GM18526 (cell line): ENCODE measurements around the gene NRL.

Source experiments
- POLR2A ChIP-seq: IDR thresholded peaks from 3 replicates; pipeline ENCODE4 v1.6.1; 2011; ENCODE audit not compliant: insufficient read length; ENCODE audit errors: extremely low read depth

Gene NRL

GRCh38 chr14:24074625-24075484, 39.9 kb downstream of the NRL start:
- no peak for TF ChIP-seq POLR2A

DNA sequence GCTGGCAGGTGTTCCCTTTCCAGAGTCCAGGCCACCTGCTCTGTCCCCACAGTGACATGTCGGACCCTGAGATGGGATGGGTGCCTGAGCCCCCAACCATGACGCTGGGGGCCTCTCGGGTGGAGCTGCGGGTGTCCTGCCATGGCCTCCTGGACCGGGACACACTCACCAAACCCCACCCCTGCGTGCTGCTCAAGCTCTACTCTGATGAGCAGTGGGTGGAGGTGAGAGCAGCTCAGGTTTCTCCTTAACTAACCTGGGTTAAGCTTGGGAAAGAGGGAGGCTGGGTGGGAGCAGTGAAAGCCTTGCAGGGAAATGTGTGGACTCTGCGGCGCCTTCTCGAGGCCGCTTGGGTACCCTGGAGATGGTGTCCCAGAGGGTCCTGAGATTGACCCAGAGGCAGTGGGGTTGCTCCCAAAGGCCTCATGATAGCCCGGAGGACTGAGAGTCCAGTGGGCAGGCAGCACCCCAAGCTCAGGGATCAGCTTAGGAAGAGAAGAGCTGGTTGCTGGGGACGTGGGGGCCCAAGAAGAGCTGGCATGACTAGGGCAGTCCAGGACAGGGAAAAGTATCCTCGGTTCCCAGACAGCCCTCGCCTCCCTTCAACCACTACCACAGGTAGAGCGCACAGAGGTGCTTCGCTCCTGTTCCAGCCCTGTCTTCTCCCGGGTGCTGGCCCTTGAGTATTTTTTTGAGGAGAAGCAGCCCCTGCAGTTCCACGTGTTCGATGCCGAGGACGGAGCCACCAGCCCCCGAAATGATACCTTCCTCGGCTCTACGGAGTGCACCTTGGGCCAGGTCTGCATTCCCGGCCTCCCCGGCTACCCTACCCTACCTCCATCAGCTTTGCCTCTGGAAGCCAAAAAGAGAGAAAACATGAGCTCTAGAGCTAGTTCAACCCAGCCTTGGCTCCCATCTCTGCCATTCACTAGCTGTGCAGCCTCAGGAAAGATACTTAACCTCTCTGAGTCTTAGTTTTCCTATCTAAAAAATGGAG, 41.6 kb downstream of the NRL start:
- no peak for TF ChIP-seq POLR2A

GRCh38 chr14:24072436-24072835, 42.3 kb downstream of the NRL start:
- no peak for TF ChIP-seq POLR2A

GRCh38 chr14:24071836-24072430, 42.8 kb downstream of the NRL start:
- no peak for TF ChIP-seq POLR2A

DNA sequence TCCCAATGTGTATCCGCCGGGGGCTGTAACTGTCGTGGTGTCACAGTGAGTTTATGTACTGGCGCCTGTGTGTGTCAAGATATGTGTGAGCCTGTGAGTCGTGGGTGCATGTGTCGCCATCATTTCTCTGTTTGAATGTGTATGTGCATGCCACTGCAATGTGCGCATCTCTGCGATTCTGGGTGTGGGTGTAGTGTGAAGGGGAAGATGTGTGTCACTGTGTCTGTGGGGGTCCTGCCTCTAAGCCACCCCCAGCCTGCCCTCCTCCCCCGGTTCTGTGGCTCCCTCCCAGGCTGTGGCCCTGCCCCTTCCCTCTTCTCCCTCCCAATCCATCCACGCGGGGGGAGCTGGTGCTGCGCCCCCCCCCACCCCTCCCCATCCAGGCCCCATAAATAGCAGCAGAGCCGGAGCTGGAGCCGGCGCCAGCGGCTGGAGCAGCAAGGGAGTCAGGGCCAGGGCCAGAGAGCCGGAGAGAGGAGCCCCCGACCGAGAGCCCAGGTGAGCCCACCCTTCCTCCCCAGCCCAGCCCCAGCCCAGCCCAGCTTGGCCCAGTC, 43.5 kb downstream of the NRL start, which contains the start of gene CPNE6:
CPNE6 (plus strand) TSS at position 419 of the 554 bp plus-strand sequence. CDS start 1,375 bp downstream, outside the sequence.
- no peak for TF ChIP-seq POLR2A

- TF ChIP-seq POLR2A: no peak
Observed at GRCh38 chr14:24070285-24071143, 44.2 kb downstream of the NRL start.

DNA sequence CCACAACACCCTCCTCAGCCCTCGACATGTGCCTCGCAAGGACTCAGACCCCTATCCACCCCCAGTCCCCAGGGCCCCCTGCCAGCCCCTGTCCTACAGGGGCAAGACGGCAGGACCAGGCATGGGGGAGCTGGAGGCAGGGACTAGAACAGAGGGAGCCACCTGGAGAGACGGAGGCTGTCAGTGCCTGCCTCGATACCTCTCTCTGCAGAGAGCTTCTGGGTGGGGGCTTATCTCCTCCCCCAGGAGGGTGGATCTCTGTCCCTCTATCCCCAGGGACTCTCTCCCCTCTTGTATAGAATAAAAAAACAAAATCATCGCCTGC, 45.4 kb downstream of the NRL start:
- no peak for TF ChIP-seq POLR2A

- no peak for TF ChIP-seq POLR2A
Observed at GRCh38 chr14:24068711-24069410, 45.9 kb downstream of the NRL start.

DNA sequence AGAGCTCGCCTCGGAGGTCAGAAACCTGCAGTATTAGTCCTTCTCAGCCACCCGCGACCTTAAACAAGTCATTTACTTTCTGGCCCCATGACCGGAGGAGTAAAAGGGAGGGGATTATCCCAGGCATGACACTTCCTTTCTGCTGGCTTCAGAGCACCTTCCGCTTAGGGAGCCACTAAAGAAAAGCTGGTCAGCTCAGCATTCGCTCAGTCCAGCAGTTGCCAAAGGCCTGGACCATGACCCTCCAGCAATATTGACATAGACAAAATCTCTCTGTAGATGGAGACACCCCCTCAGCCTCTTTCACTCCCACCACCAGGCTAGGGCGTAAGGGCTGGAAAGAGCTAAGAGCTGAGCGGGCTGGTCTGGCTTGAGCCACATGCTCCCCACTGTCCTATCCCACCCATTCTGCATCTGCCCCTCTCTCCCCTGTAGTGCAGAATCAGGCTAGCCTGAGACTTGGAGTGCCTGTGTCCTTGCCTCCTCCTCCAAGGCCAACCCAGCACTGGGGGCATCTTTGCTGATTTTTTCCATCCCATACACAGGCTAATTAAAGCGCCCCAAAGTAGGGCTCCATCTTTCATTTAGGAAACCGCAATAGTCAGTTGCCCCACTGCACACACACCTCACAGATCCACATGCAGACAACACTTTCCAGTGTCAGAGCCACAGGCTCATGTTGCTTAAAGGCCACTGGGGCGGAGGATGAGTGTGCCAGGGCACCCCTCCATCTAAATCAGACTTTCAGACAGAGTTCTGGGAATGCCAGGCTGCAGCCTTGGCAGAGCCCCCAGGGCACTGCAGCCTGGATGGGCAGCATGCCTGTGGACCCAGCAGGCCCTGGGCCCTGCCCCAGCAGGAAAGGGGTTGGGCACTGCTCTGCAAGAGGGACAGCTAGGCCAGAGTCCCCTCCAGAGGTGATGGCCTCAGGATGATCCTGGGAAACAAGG, 47.3 kb downstream of the NRL start:
- TF ChIP-seq POLR2A: no peak

GRCh38 chr14:24066496-24067132, 48.1 kb downstream of the NRL start:
- TF ChIP-seq POLR2A: no peak

DNA sequence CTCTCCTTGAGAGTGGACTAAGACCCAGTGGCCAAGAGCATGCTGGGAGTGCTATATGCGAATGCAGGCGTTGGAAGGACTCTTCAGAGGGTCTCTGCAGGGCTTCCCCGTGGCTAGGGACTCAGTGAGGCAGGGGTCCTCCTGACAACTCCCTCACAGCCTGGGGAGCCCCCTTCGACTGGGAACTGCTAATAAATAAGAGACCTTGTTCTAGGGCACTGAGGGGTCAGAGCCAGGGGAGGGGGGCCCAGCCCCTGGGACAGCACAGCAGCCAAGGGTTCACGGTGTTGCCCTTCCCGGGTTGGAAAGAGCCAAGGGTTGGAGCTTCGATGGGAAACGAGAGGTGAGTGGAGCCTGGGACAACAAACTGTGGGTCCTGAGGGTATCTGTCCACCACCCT, 49.3 kb downstream of the NRL start:
- no peak for TF ChIP-seq POLR2A

DNA sequence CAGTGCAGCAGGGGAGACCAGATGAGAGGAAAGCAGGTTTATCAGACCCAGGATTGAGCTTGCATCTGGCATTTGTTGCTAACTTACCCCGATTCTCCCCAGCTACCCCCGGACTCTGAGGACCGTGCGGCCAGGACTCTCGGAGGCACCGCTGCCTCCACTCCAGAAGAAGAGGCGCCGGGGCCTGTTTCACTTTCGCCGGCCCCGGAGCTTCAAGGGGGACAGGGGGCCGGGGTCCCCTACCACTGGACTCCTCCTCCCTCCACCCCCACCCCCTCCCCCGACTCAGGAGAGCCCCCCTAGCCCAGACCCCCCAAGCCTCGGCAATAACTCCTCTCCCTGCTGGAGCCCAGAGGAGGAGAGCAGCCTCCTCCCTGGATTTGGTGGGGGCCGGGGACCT, 49.9 kb downstream of the NRL start:
- TF ChIP-seq POLR2A: no peak
